ENCODE measurements around the gene DNAJC11.
"Not testable (repeated sequence)": the region's sequence is repeated elsewhere in the genome, so short reads cannot be mapped to it uniquely, and the experiment has no call there.

Gene DNAJC11

GRCh38 chr1:6622396-6623152 is 79.0 kb downstream of the DNAJC11 start:
- no peak for DNase-seq

- DNase-seq: no peak
These were observed 79.9 kb downstream of the DNAJC11 start for GRCh38 chr1:6621429-6622391.

DNA sequence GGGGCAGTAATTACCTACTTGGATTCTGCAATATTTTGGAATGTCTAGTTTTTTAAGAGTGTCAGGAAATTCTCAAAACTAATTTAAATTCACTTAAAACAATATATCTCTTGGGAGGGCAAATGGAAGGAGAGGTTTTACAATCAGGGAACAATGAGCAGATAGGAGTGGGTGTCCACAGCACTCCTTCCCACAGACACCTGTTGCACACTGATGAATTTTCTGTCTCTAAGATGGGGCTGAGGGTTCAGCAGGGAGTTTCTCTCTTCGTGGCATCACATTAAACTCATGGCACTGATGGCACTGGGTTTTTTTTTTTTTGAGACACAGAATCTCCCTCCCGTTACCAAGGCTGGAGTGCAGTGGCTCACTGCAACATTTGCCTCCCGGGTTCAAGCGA is 82.6 kb downstream of the DNAJC11 start:
- DNase-seq: no peak

DNA sequence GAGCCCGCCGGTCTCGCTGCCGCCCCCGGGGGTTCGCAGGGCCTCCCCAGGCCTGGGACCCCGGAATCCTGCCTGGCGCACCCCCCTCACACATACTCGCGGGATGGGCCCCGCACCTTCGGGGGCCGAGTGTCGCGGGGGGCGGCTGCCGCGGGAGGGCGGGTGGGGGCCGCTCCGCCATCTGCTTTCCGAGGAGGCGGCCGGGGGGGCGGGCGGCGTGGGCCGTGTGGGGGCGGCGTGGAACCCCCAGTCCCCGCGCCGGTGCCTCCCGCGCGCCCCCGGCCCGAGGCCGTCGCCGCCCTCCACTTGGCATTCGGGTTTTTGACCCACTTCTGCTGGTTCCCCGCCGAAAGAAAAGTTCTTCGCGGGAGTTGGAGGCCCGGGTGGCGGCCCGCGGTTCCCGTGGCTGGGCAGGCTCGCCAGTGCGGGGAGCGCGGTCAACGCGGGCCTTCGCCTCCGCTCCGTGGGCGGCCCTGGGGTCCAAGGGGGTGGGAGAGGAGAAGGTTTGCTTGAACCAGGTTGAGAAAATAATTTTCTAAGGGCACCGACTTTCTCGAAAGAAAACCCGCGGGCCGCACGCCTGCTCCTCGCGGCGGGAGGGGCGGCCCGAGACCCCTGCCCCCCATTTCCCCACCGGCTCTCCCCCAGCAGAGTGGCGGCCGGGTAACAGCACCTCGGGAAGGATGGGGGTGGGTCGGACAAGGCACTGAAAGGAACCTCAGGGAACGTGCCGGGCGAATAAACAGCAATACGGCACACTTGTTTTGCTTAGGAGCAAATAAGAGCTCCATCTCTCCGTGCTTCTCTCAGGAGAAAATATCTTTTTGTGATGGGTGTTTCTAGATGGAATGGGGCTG is 86.5 kb downstream of the DNAJC11 start:
- DNase-seq: no peak

DNA sequence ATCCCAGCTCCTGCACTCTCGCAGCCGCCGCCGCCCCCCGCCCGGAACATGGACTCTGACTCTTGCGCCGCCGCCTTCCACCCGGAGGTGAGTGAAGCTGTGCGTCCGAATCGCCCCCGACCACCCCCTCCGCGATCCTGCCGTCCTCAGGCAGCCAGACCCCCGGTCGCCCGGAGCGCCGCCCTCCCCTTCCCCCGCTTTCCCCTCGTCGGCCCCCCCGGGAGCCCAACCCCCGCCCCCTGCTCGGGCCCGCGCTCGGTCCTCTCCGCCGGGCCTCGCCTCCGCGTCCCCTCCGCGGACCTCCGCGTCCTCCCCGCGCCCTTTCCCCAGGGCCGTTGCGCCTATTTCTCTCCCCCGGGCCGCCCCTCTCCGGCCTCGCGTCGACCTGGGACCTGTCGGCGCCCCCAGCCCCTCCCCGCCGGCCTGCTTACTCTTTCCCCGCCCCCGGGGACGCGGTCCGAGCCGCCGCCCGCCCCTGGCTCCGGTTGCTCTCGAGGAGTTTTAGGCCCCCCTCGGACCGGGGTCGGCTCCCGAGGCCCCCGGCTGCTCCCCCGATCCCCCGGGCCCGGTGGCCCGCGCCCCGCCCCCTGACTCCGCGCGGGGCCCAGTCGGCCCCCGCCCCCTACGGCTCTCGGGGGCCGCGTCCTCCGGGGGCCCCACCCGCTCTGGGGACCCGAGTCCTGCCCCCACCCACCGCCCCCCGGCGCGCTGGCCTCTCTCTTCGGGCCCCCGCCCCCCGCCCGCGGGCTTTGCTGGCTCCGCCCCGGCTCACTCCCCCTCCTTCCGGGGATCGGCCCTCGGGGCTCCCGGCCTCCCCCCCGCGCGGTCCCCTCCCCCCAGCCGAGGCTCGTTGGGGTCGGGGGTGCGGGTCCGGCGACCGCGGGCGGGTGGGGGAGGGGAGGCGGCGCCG is 87.3 kb downstream of the DNAJC11 start:
- DNase-seq: peak; percentile 49

- peak; percentile 99 for DNase-seq
These were observed 88.1 kb downstream of the DNAJC11 start, which contains the start of gene PHF13 for GRCh38 chr1:6613361-6614018. PHF13 (plus strand) TSS chr1:6613731; CDS start chr1:6614067, 336 bp downstream.

- peak; percentile 12 for DNase-seq
These were observed 88.8 kb downstream of the DNAJC11 start for GRCh38 chr1:6612641-6613360.

- no peak for DNase-seq
These were observed 97.6 kb downstream of the DNAJC11 start for GRCh38 chr1:6603915-6604558.

GRCh38 chr1:6603238-6603914 is 98.2 kb downstream of the DNAJC11 start:
- peak; percentile 33 for DNase-seq

- peak; percentile 76 for DNase-seq
These were observed 98.9 kb downstream of the DNAJC11 start, which contains the start of gene KLHL21 for GRCh38 chr1:6602669-6603237. KLHL21 (minus strand) TSS chr1:6602869; CDS start chr1:6602817, 52 bp downstream.

GRCh38 chr1:6601923-6602668 is 99.5 kb downstream of the DNAJC11 start:
- DNase-seq: no peak

DNA sequence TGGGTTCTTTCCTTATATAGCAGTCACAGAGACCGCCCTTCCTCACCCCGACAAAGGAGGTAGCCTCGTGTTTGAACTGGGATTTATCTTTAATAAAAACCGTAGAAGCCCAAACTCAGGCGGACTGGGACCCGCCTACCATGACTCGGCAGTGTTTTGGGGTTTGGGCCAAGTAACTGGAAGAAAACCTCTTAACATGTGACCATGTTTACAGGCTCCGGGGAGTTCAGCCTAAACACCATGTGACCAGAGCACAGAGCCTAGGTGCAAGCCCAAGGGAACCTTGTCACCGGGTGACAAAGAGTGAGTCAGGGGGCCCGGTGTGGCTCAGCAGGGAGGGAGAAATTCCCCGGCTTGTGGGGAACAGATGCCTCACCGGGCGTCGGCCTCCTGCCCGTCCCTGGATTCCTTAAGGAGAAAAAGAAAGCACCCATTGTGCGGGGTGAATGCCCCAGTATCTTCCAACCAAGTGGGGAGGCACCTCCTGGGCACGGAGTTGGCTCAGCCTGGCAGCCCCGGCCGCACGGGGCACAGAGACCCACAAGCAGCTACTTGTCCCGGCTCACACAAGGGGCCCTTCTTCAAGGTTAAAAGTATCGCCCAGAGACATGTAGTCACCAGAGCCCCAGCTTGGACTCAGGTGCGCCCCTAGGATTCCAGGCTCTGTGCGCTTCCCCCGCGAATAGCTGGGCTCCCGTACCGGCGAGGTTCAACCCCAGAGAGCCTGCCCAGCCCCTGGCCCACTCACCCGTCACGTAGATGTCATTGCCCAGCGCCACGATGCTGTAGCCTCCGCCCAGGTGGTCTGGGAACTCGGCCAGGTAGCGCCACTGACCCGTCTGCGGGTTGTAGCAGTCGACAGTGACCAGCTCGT is 100.3 kb downstream of the DNAJC11 start:
- peak; percentile 68 for DNase-seq

GRCh38 chr1:6600410-6601048 is 101.1 kb downstream of the DNAJC11 start:
- DNase-seq: no peak

GRCh38 chr1:6599991-6600390 is 101.6 kb downstream of the DNAJC11 start:
- DNase-seq: not testable (repeated sequence)

GRCh38 chr1:6599141-6599975 is 102.3 kb downstream of the DNAJC11 start:
- peak; percentile 42 for DNase-seq

Measured in effector CD4-positive, alpha-beta T cell (primary cell).